Measurements from ENCODE around the gene GPR132.

GPR132 gene

GRCh38 chr14:105072892-105073719 is 7.9 kb upstream of the GPR132 start:
- Histone ChIP-seq H2AFZ (ENCODE audit: low read length) (no peak overlapping the region), H3K27ac (ENCODE audit: low read length) (no peak overlapping the region), H3K79me2 (ENCODE audit: low read length) (no peaks in the 10 kb centered on the region), H3K27me3 (replicated peaks; ENCODE audit: insufficient read depth, low read length) (peaks cover 16% of the 10 kb centered on the region; the same call in 1 of the 2 replicates), H3K4me1 (ENCODE audit: low read length) (no peaks in the 10 kb centered on the region), H3F3A (ENCODE audit: insufficient read depth, low read length) (no peaks in the 10 kb centered on the region), H3K36me3 (replicated peaks; ENCODE audit: insufficient read depth, low read length) (no peaks in the 10 kb centered on the region), H3K9me3 (replicated peaks; ENCODE audit: insufficient read depth, low read length) (no peaks in the 10 kb centered on the region), H3K4me3 (ENCODE audit: low read length) (no peak overlapping the region), H3K9ac (ENCODE audit: low read length) (no peak overlapping the region), H3K9me2 (replicated peaks; ENCODE audit: insufficient read depth, low read length) (no peaks in the 10 kb centered on the region), H3K4me2 (ENCODE audit: low read depth, low read length) (no peak overlapping the region), H4K20me1 (ENCODE audit: insufficient read depth, low read length) (no peaks in the 10 kb centered on the region)
- TF ChIP-seq CTCF (IDR thresholded peaks at IDR 0.05; ENCODE audit: low read length) (no peak), EZH2 (optimal IDR thresholded peaks at IDR 0.05; ENCODE audit: low read depth, low read length) (no peak)
- DNase-seq, result no peak

GRCh38 chr14:105072381-105072861 is 7.2 kb upstream of the GPR132 start:
- Histone ChIP-seq H3K36me3 (replicated peaks; ENCODE audit: insufficient read depth, low read length) (no peaks in the 10 kb centered on the region), H3K4me3 (ENCODE audit: low read length) (no peak overlapping the region), H3K4me1 (ENCODE audit: low read length) (peaks cover 5% of the 10 kb centered on the region), H3K79me2 (ENCODE audit: low read length) (no peaks in the 10 kb centered on the region), H3F3A (ENCODE audit: insufficient read depth, low read length) (no peaks in the 10 kb centered on the region), H3K27ac (ENCODE audit: low read length) (no peak overlapping the region), H3K9me2 (replicated peaks; ENCODE audit: insufficient read depth, low read length) (no peaks in the 10 kb centered on the region), H3K4me2 (ENCODE audit: low read depth, low read length) (no peak overlapping the region), H3K9ac (ENCODE audit: low read length) (no peak overlapping the region), H2AFZ (ENCODE audit: low read length) (no peak overlapping the region), H3K9me3 (replicated peaks; ENCODE audit: insufficient read depth, low read length) (no peaks in the 10 kb centered on the region), H3K27me3 (replicated peaks; ENCODE audit: insufficient read depth, low read length) (peaks cover 16% of the 10 kb centered on the region; the same call in 1 of the 2 replicates), H4K20me1 (ENCODE audit: insufficient read depth, low read length) (no peaks in the 10 kb centered on the region)
- no peak for DNase-seq
- TF ChIP-seq EZH2 (optimal IDR thresholded peaks at IDR 0.05; ENCODE audit: low read depth, low read length), result no peak
- TF ChIP-seq EZH2phosphoT487 (IDR thresholded peaks at IDR 0.05; ENCODE audit: low read length), result no peak
- TF ChIP-seq CTCF (IDR thresholded peaks at IDR 0.05; ENCODE audit: low read length), result no peak

- Histone ChIP-seq H3K4me1 (ENCODE audit: low read length) (peaks cover 9% of the 10 kb centered on the region), H3K27ac (ENCODE audit: low read length) (no peak overlapping the region), H3K4me3 (ENCODE audit: low read length) (no peak overlapping the region), H3F3A (ENCODE audit: insufficient read depth, low read length) (no peaks in the 10 kb centered on the region), H3K27me3 (replicated peaks; ENCODE audit: insufficient read depth, low read length) (peaks cover 16% of the 10 kb centered on the region; the same call in 1 of the 2 replicates), H2AFZ (ENCODE audit: low read length) (no peak overlapping the region), H3K9me3 (replicated peaks; ENCODE audit: insufficient read depth, low read length) (no peaks in the 10 kb centered on the region), H4K20me1 (ENCODE audit: insufficient read depth, low read length) (no peaks in the 10 kb centered on the region), H3K36me3 (replicated peaks; ENCODE audit: insufficient read depth, low read length) (no peaks in the 10 kb centered on the region), H3K9me2 (replicated peaks; ENCODE audit: insufficient read depth, low read length) (no peaks in the 10 kb centered on the region), H3K9ac (ENCODE audit: low read length) (no peak overlapping the region), H3K79me2 (ENCODE audit: low read length) (no peaks in the 10 kb centered on the region), H3K4me2 (ENCODE audit: low read depth, low read length) (no peak overlapping the region)
- TF ChIP-seq CTCF (IDR thresholded peaks at IDR 0.05; ENCODE audit: low read length), result no peak
- no peak for TF ChIP-seq EZH2 (optimal IDR thresholded peaks at IDR 0.05; ENCODE audit: low read depth, low read length)
- TF ChIP-seq EZH2phosphoT487 (IDR thresholded peaks at IDR 0.05; ENCODE audit: low read length), result no peak
- DNase-seq, result no peak
Observed at GRCh38 chr14:105071942-105072341, 6.7 kb upstream of the GPR132 start.
